ENCODE data around the gene FXYD5. TPM values are rescaled to one million over a fixed set of nuclear protein-coding genes. Genes with fewer than 3 reads are reported as not detected.

FXYD5 gene
- total and polyA plus RNA-seq, 10 of the 15 experiments (the other 5 are each of a cell fraction or from before 2014, with no cell fraction given): 30.0 to 159 (median 93.9) TPM

GRCh38 chr19:35133826-35134225 is 20.7 kb upstream of the FXYD5 start (continued):
- TF ChIP-seq, protein P1, sequence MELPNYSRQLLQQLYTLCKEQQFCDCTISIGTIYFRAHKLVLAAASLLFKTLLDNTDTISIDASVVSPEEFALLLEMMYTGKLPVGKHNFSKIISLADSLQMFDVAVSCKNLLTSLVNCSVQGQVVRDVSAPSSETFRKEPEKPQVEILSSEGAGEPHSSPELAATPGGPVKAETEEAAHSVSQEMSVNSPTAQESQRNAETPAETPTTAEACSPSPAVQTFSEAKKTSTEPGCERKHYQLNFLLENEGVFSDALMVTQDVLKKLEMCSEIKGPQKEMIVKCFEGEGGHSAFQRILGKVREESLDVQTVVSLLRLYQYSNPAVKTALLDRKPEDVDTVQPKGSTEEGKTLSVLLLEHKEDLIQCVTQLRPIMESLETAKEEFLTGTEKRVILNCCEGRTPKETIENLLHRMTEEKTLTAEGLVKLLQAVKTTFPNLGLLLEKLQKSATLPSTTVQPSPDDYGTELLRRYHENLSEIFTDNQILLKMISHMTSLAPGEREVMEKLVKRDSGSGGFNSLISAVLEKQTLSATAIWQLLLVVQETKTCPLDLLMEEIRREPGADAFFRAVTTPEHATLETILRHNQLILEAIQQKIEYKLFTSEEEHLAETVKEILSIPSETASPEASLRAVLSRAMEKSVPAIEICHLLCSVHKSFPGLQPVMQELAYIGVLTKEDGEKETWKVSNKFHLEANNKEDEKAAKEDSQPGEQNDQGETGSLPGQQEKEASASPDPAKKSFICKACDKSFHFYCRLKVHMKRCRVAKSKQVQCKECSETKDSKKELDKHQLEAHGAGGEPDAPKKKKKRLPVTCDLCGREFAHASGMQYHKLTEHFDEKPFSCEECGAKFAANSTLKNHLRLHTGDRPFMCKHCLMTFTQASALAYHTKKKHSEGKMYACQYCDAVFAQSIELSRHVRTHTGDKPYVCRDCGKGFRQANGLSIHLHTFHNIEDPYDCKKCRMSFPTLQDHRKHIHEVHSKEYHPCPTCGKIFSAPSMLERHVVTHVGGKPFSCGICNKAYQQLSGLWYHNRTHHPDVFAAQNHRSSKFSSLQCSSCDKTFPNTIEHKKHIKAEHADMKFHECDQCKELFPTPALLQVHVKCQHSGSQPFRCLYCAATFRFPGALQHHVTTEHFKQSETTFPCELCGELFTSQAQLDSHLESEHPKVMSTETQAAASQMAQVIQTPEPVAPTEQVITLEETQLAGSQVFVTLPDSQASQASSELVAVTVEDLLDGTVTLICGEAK (IDR thresholded peaks at IDR 0.05; ENCODE audit: borderline replicate concordance): no peak
- TF ChIP-seq POU2F2 (IDR thresholded peaks at IDR 0.05; ENCODE audit: borderline replicate concordance, low read depth, low read length) (no peak), MXI1 (IDR thresholded peaks at IDR 0.05; ENCODE audit: low read depth, low read length) (no peak), HCFC1 (IDR thresholded peaks at IDR 0.05; ENCODE audit: low read length) (no peak), HDGF (IDR thresholded peaks at IDR 0.05) (no peak), NFYB (IDR thresholded peaks at IDR 0.05; ENCODE audit: insufficient read depth, low read depth, low read length) (no peak)

DNA sequence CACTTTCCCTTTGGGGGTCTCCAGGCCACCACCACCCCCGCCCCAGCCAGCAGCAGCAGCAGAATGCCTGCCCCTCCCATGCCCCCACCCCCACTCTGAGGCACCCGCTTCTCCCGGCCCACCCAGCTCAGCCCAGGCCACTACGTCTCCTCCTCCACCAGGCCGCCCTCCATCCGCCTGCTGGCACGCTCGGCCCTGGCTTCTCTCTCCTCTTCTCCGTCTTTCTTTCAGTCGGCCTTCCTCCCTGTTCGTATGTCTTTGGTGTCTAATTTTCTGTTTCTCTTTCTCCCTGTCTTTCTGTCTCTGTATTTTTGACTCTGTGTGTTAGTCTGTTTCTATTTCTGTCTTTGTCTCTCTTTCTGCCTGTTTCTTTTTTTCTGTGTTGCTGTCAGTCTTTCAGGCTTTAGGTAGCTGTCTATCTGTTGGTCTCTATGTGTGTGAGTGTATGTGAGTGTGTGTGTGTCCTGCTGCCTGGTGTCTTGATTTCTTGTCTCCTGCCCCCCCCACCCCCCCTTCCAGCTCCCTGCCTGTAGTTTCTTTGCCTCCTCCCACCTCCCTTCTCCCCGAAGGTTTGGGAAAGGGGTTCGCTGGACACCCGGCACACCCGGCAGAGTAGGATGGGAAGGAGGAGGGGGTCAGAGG is 19.8 kb upstream of the FXYD5 start, which contains the start of gene LGI4:
Gene LGI4 (minus strand): TSS at position 459 of the 642 bp plus-strand sequence. CDS start 379 bp downstream, at position 80.
- in situ Hi-C loops (cut with MboI) (loop anchor here (5.0 kb wide), 1 partner anchor 67 kb away; no protein-coding TSS in a partner anchor), intact Hi-C loops (cut with micrococcal nuclease; ENCODE audit: unreplicated experiment) (loop anchor here (1.0 to 10.0 kb wide), 3 partner anchors 20 to 160 kb away; no protein-coding TSS in a partner anchor)
- Histone ChIP-seq H4K20me1 (ENCODE audit: control insufficient read depth, insufficient read depth) (no peaks in the 10 kb centered on the region), H3K27me3 (replicated peaks in 1 of 2; ENCODE audit: control insufficient read depth in 2 of 2, insufficient read depth in 2 of 2, low read length in 1 of 2) (no peaks in the 10 kb centered on the region), H3K4me1 (ENCODE audit: control insufficient read depth, insufficient read depth, low read length) (peaks cover 4% of the 10 kb centered on the region; the same call in 1 of the 2 replicates), H2AFZ (ENCODE audit: control insufficient read depth, low read depth, low read length) (no peak within 1 kb of the TSS), H3K4me2 (ENCODE audit: control insufficient read depth, insufficient read depth) (no peak within 1 kb of the TSS), H3K9me3 (replicated peaks; ENCODE audit: control insufficient read depth, insufficient read depth, low read length) (no peaks in the 10 kb centered on the region), H3K36me3 (ENCODE audit: control insufficient read depth in 2 of 2, insufficient read depth in 2 of 2, low read length in 1 of 2) (no peaks in the 10 kb centered on the region), H3K9ac (ENCODE audit: control insufficient read depth, insufficient read depth, low read length) (no peak within 1 kb of the TSS), H3K27ac (ENCODE audit: control insufficient read depth, insufficient read depth) (no peak within 1 kb of the TSS), H3K79me2 (ENCODE audit: control insufficient read depth, insufficient read depth, low read length) (no peaks in the 10 kb centered on the region), H3K4me3 (no peak within 1 kb of the TSS)
- 29% methylated on average over 5 of the region's 15 CpGs for WGBS (ENCODE audit: insufficient coverage, insufficient replicate concordance, low lambda C conversion rate, missing lambda C conversion rate)
- ChIA-PET SMC1A (ENCODE audit: uncharacterized antibody, unreplicated experiment) (interaction anchor here (0.9 to 3.8 kb wide), 3 partner anchors 18 to 80 kb away, joined by 3 to 30 read pairs (median 10); partner anchors contain the start of gene FXYD3), RAD21 (ENCODE audit: unreplicated experiment) (interaction anchor here (1.2 to 3.0 kb wide), 3 partner anchors 65 to 91 kb away, joined by 3 to 30 read pairs (median 4); no protein-coding TSS in a partner anchor), POLR2A (no interaction called here), CTCF (interaction anchor here (0.8 to 5.0 kb wide), 14 partner anchors 7 to 134 kb away, joined by 3 to 75 read pairs (median 6); partner anchors contain the start of genes FXYD3 and GRAMD1A)
- BruUV-seq (replicated peaks): no TSS peak
- DNase-seq (ENCODE audit: low read depth, low spot score) (no peak), FAIRE-seq (no peak), ATAC-seq (no peak)
- TF ChIP-seq RUNX3 (IDR thresholded peaks at IDR 0.05; ENCODE audit: low read length) (no peak), JUND (IDR thresholded peaks at IDR 0.05; ENCODE audit: low read depth, low read length) (no peak), SREBF2 (IDR thresholded peaks at IDR 0.05; ENCODE audit: low read length) (no peak), PAX5 (IDR thresholded peaks at IDR 0.05; ENCODE audit: borderline replicate concordance, low read depth, low read length) (no peak), ZSCAN29 (IDR thresholded peaks at IDR 0.05) (no peak)
- TF ChIP-seq, protein P1 (IDR thresholded peaks at IDR 0.05; ENCODE audit: borderline replicate concordance): no peak
- TF ChIP-seq, protein P2, sequence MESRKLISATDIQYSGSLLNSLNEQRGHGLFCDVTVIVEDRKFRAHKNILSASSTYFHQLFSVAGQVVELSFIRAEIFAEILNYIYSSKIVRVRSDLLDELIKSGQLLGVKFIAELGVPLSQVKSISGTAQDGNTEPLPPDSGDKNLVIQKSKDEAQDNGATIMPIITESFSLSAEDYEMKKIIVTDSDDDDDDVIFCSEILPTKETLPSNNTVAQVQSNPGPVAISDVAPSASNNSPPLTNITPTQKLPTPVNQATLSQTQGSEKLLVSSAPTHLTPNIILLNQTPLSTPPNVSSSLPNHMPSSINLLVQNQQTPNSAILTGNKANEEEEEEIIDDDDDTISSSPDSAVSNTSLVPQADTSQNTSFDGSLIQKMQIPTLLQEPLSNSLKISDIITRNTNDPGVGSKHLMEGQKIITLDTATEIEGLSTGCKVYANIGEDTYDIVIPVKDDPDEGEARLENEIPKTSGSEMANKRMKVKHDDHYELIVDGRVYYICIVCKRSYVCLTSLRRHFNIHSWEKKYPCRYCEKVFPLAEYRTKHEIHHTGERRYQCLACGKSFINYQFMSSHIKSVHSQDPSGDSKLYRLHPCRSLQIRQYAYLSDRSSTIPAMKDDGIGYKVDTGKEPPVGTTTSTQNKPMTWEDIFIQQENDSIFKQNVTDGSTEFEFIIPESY (IDR thresholded peaks at IDR 0.05): no peak

Data from GM12878 (cell line).